Stimulated activated CD4-positive, alpha-beta T cell treated with anti-CD3 and anti-CD28 coated beads, Interleukin-4, amount 100 ng/mL, for 24 hours (primary cell): ENCODE measurements around the gene LSS.
A peak's percentile ranks its signal among the peaks of the same experiment; 100 is the strongest.
"Not testable (repeated sequence)": the region's sequence is repeated elsewhere in the genome, so short reads cannot be mapped to it uniquely, and the experiment has no call there.

Experiments used
- DNase-seq: peaks from one replicate; pipeline ENCODE4 v3.0.0-alpha.2; 2020

The LSS gene

DNA sequence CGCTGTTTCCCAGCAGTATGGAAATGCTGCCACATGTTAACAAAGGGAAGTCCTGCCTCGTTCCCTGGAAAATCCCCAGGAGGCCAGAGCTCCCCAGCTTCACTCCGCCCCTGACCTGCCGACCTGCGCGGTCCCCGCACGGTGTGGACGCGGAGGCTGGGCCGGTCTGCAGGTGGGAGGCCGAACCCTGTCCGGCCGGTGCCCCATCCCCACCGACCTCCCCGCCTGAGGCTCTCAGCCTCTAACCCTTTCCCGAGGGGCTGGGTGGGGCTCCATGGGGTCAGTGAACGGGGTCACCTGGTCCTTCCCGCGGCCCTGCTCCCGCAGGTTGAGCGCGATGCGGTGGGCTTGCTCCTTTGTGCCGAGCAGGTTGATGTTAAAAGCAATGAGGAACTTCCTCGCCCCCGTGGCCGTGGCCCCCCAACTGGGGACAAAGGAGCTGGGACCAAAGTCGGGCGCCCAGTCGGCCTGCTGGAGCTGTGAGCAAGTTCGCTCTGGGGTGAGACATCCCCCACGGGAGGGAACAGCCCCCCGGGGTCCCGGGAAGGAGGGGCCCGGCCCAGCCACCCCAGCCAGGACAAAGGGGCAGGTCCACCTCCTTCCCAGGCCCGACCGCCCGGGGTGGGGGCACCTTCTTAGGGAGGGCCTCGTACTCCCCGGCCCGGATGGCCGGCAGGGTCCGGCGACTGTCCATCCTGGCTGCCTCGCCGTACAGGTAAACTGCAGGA, 77.1 kb downstream of the LSS start:
- no peak for DNase-seq

DNA sequence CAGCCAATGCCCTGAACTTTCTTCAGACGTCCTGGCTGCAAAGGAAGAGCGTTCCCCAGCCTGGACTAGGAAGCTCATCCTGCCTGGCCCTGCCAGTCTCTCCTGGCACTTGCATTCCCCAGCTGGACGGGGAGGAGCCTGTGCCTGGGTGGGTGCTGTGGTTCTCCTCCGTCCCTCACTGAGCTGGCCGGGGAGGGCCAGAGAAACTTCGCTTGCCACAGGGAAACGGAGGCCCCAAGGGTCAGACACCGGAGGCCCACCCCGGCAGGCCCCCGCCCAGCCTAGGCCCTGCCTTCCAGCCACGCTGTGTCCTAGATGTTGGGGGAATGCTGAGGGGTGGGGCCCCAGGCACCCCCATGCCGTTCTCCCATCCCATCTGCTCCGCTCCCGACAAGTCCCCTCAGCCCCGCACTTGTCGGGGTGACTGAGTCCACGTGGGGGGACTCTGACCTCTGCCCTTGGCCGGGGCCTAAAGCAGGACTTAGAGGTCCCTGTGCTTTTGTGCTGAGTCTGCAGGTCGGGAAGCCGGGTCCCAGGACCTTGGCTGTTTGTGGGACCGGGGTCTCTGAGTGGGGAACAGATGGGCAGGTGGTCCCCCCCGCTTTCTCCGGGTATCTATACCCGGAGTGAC, 78.0 kb downstream of the LSS start:
- DNase-seq: no peak

DNA sequence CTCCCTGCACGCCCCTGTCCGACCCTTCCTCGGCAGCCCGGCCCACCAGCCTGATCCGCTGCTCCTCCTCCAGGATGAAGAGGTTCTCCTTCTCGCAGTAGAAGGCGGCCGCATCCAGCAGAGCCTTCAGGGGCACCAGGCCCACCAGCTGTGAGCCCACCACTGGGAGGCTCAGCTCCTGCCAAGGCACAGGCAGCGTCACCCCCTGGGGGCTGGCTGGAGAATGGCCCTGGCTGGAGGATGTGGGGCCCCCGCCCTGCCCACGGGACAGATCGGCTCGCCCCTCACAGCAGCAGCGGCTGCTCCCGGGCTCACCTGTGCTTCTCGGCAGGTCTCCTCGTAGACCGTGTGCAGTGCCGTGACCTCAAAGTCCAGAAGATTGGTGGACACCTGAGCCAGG, 78.5 kb downstream of the LSS start:
- DNase-seq: no peak

DNA sequence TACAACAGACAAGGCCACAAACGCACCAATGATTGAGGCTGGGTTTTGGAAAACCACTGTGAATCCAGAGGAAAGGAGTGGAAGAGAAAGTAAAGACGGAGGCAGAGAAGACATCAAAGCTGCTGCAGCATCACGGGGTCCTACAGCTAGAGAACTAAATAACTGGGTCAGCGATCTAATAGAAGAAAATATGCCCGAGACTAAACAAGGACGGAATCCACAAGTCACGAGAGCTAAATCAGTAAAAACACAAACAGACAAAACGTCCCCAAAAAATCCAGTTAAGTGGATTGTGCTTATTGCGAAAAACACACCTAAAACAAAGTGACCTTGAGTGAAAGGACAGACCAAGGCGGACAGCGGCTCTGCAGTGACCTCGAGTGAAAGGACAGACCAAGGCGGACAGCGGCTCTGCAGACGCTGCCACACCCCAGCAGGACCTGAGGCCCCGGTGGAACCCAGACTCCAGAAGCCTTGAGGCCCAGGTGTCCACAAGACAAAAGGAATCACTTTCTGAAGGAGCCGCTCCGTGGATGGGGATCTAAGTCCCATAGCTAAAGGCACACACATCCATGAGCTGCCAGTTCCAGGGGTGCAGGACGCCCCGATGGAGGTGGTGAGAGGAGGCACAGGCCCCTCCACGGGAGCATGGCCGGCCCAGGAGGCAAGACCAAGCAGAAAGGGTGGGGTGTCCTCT, 79.2 kb downstream of the LSS start:
- DNase-seq: no peak

DNA sequence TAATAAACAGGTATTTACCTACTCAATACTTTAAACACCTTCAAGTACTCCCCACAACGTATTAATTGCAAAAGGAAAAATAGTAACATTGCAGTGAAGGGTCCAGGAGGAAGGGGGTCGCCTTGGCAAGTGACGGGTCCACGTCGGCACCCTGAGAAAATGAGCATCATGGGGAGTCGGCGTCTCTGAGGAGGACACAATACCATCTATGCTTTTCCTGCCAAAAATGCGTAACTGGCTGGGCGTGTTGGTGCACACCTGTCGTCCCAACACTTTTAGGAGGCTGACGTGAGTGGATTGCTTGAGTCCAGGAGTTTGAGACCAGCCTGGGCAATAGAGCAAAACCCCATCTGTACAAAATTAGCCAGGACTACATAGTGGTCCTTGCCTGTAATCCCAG, 80.5 kb downstream of the LSS start:
- DNase-seq: no peak

DNA sequence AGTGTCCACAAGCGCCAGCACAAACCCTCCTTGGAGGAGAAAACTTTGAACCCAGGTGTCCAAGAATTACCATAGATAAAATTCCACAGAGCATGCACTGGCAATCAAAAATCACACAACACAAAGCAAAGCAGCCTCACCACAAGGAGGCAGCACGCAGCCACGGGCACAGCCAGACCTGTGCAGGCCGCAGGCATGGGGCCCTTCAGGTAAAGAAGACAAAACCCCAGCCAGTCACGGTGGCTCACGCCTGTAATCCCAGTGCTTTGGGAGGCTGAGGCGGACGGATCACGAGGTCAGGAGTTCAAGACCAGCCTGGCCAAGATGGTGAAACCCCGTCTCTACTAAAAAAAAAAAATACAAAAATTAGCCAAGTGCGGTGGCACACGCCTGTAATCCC, 81.1 kb downstream of the LSS start:
- peak; percentile 39 for DNase-seq

DNA sequence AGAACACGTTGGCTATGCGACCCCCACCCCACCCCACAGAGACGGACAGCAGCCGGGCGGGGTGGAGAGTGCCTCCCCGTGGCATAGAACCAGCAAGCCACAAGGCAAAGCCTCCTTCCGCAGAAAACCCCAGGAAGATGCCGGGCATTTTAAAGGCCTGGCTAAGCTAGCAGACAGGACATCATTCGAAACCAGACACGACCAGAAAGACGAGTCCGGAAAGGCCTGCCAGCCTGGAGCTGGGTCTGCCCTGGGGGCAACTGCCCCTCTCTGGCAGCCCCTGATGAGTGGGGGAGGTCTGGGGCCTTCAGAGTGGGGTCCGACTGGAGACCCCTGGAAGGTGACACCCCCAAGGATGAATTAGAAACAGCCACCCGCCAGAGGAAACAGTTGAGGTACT, 81.7 kb downstream of the LSS start:
- DNase-seq: no peak

DNA sequence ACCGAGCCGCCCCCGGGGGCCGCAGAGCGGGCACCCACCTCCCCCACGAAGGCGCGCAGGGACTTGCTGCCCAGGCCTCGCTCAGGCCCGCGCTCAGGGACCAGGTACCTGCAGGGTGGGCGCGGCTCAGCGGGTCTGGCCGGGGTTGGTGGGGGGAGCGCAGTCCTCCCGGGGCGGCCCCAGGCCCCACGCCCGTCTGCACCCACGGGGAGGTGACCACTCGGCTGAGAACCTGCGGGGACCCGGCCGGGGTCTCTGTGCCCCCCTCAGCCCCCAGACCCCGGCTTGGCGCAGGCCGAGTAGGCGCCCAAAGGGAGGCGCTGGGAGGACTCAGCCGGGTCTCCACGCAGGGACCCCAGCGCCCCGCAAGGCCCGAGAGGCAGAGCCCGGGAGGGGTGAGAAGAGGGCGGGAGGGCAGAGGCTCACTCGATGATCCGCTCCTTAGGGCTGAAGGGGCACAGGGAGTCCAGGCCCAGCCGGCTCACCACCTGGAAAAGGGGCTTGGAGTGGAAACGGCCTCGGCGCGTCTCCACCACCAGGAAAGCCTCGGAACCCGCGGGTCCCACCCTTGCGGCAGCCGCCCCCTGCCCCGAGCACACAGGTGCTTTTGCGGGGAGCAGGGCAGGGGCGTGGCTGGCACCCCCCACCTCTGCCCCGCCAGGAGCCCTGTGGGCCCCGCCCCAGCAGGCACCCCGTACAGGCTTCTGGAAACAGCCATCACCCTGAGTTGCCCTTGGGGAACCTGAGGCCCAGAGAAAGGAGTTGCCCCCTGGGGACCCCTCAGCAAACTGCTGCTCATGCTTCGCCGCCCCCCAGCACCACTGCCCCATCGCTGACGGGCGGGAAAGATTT, 82.5 kb downstream of the LSS start:
- no peak for DNase-seq

DNA sequence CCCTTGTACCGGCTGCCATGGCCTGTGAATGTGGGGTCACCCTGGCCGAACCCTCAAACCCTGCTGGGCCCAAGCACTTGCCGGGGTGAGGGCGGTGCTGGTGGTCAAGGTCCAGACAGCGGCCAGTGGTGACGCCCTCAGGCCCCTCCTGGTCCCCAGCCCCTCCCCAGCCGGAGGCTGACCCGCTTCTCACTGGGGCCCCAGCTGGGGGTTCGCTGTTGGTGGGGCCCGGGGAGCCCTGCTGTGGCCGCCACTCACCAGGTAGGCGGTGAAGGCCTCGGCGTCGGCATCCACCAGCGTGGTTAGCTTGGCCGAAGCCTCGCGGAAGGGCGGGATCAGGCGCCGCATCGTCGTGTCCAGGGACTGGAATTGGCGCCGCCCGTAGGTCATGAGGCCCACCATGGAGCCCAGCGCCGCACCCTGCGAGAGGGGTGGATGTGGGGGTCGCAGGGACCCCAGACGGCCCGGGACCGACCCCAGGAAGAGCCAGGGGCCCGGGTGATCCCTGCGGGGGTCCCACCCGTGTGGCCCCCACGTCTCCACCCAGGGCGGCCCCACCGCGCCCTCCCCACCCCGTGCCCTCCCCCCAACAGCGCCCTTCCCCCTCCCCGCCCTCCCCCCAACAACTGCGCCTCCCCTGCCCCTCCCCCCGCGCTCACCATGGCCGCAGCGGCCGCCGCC, 83.3 kb downstream of the LSS start:
- no peak for DNase-seq

DNA sequence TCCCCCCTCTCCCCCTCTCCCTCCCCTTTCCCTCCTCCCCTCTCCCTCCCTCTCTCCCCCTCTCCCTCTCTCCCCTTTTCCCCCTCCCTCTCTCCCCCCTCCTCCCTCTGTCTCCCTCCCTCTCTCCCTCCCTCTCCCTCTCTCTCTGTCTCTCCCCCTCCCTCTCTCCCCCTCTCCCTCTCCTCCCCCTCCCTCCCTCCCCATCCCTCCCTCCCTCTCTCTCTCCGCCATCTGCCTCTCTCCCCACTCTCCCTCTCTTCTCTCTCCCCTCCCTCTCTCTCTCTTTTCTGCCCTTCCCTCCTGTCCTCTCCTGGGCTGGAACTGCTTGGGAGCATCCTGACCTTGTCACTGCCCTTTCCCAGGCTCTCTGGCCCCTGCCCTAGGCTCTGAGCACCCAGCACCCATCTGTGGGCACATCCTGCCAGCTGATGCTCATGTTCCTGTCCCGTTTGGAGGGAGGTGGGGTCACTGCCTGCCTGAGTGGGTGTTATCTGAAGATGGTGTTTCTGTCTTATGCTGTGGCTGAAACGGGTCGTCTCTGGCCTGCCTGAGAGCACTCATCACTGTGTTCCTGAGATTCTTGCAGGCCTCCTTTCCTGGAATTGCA, 84.0 kb downstream of the LSS start:
- DNase-seq: no peak

DNA sequence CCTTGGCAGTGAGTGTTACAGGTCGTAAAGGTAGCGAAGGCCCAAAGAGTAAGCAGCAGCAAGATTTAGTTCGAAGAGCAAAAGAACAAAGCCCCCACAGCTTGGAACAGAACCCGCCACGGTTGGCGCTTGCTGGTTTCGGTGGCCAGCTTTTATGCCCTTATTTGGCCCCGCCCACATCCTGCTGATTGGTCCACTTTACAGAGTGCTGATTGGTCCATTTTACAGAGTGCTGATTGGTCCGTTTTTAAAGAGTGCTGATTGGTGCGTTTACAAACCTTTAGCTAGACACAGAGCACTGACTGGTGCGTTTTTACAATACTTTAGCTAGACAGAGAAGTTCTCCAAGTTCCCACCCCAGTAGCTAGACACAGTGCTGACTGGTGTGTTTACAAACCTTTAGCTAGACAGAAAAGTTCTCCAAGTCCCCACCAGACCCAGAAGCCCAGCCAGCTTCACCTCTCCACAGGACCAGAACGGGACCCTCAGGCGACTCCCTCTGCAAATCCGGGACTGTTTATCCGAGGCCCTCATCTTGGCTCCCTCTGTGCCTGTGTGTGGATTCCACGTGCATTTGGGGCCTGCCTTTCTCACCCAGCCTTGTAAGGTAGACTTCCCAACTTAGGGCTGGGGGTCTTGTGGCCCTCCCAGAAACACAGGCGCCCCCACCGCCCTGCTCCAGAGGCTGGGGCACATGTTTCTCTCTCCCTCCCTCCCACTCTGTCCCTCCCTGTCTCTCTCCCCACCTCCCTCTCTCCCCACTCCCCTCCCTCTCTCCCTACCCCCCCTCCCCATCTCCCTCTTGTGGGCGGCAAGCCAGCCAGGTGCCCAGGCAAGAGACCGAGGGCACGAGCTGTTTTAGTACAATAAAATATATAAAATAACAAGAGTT, 85.7 kb downstream of the LSS start:
- peak; percentile 29 for DNase-seq

DNA sequence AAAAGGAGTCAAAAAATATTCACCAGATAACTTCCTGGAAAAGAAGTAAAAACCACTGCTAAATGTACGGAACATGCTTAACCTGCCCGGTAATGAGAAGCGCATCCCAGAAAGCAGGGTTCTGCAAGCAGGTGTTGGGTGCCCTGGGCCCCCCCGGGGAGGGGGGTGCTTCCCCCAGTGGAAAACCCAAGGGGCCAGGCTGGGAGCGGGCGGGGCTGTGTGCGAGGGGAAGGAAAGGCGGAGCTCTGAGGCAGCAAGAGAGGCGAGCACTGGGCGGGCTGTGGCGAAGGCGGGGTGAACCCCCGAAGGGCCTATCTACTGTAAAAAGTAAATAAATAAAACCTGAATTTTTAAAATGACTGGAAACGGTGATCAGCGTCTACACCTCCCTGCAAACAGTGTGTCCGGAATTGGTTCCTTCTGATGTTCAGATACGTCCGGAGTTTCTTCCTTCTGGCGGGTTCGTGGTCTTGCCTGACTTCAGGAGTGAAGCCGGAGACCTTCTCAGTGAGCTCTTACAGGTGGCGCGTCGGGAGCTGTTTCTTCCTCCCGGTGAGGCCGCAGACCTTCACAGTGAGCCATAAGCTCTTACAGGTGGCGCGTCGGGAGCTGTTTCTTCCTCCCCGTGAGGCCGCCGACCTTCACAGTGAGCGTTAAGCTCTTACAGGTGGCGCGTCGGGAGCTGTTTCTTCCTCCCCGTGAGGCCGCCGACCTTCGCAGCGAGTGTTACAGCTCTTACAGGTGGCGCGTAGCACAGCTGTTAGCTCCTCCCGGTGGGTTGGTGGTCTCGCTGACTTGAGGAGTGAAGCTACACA, 86.6 kb downstream of the LSS start:
- no peak for DNase-seq

DNA sequence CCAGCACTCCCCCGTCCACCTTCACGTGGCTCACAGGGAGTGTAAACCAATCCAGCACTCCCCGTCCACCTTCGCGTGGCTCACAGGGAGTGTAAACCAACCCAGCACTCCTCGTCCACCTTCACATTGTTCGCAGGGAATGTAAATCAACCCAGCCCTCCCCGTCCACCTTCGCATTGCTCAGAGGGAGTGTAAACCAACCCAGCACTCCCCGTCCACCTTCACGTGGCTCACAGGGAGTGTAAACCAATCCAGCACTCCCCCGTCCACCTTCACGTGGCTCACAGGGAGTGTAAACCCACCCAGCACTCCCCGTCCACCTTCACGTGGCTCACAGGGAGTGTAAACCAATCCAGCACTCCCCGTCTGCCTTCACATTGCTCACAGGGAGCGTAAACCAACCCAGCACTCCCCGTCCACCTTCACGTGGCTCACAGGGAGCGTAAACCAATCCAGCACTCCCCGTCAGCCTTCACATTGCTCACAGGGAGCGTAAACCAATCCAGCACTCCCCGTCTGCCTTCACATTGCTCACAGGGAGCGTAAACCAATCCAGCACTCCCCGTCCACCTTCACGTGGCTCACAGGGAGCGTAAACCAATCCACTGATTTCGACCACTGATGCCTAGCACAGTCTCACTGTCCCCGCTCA, 88.1 kb downstream of the LSS start:
- DNase-seq: not testable (repeated sequence)

DNA sequence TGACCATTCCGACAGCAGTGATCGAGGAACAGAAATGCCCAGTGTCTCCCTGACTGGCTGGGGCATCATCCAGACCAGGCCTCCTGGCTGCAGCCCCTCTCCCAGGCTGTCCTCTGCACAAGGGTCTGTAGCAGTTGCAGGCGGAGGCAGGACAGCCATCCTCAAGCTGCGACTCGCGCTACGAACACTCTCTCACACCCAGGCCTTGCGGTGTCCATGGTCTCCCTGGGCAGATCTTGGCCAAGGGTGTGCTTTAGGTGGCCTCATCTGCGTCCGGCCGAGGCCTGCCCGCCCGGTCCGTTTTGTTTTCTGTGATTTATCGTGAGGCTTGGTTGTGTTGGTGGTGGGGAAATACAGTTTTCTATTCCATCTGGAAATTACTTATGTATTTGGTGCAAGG, 88.9 kb downstream of the LSS start:
- DNase-seq: no peak

DNA sequence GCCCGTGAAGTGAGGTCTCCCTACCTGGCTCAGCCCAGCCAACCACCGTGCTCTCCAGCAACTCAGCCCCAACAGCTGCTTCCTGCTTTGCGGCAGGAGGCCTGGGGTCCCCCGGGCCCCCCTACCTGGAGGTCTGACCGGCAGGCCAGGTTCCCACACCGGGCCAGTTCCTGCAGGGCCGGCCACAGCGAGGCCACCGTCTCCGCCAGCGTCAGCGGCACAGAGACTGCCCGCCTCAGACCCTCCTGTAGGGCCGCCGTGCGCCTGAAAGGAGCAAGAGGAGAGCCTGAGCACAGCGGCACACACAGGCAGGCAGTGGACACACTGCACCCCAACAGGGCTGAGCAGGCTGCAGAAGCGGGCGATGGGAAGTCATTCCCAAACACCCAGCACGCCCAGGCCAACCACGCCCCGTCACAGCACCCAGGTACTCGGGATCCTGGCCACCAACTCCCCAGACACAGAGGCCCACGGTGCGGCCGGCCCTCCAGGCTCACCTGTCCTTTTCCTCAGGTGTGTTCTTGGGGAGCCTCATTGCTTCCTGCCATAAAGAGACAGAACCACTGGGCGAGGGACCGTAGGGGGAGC, 90.1 kb downstream of the LSS start:
- no peak for DNase-seq
